ENCODE measurements around the gene ASTN2. TPM values are rescaled to one million over a fixed set of nuclear protein-coding genes. Genes with fewer than 3 reads are reported as not detected.

ASTN2 gene
- total RNA-seq, 2 experiments from 2014 or later: 1.7 to 4.2 TPM

- POLR2A ChIA-PET: no interaction called here
- CTCF ChIA-PET (ENCODE audit: unreplicated experiment): no interaction called here
- intact Hi-C loops (cut with micrococcal nuclease; ENCODE audit: unreplicated experiment): no loop called here
- Histone ChIP-seq H3K36me3 (ENCODE audit: insufficient read depth, low read length) (no peaks in the 10 kb centered on the region), H3K27ac (ENCODE audit: low read depth, low read length, poor library complexity, severe bottlenecking) (no peak overlapping the region), H2AFZ (ENCODE audit: low read length) (no peak overlapping the region), H3K4me1 (ENCODE audit: insufficient read depth, low read length, poor library complexity, severe bottlenecking) (no peaks in the 10 kb centered on the region), H3K4me2 (ENCODE audit: low read length) (no peak overlapping the region), H4K20me1 (ENCODE audit: insufficient read depth, low read length) (no peaks in the 10 kb centered on the region), H3K79me2 (ENCODE audit: insufficient read depth, low read depth, low read length) (no peaks in the 10 kb centered on the region), H3K9me2 (ENCODE audit: insufficient read depth, low read length) (no peaks in the 10 kb centered on the region), H3K9me3 (ENCODE audit: low read length) (no peaks in the 10 kb centered on the region), H3K4me3 (ENCODE audit: low read depth, low read length, poor library complexity, severe bottlenecking) (no peak overlapping the region)
- BruUV-seq (replicated peaks): no TSS peak
- DNase-seq (ENCODE audit: low spot score): no peak
- no peak for TF ChIP-seq CTCF (conservative IDR thresholded peaks at IDR 0.05; ENCODE audit: low read length)
- no peak for TF ChIP-seq EZH2phosphoT487 (IDR thresholded peaks at IDR 0.05; ENCODE audit: borderline replicate concordance, low read depth, low read length)
Observed at GRCh38 chr9:117122102-117122501, 292.8 kb downstream of the ASTN2 start.

- no peak for DNase-seq (ENCODE audit: low spot score)
Observed at GRCh38 chr9:117121316-117121715, 293.5 kb downstream of the ASTN2 start.

GRCh38 chr9:117120061-117120460 lies 294.8 kb downstream of the ASTN2 start:
- TF ChIP-seq EZH2phosphoT487 (IDR thresholded peaks at IDR 0.05; ENCODE audit: borderline replicate concordance, low read depth, low read length) (no peak), CTCF (conservative IDR thresholded peaks at IDR 0.05; ENCODE audit: low read length) (no peak)
- DNase-seq (ENCODE audit: low spot score): no peak
- POLR2A ChIA-PET: no interaction called here
- H2AFZ ChIP-seq (ENCODE audit: low read length): no peak overlapping the region
- H3K4me1 ChIP-seq (ENCODE audit: insufficient read depth, low read length, poor library complexity, severe bottlenecking): no peaks in the 10 kb centered on the region
- H4K20me1 ChIP-seq (ENCODE audit: insufficient read depth, low read length): no peaks in the 10 kb centered on the region
- no peaks in the 10 kb centered on the region for H3K79me2 ChIP-seq (ENCODE audit: insufficient read depth, low read depth, low read length)
- no peaks in the 10 kb centered on the region for H3K36me3 ChIP-seq (ENCODE audit: insufficient read depth, low read length)
- CTCF ChIA-PET (ENCODE audit: unreplicated experiment): no interaction called here
- H3K9me2 ChIP-seq (ENCODE audit: insufficient read depth, low read length): no peaks in the 10 kb centered on the region
- intact Hi-C loops (cut with micrococcal nuclease; ENCODE audit: unreplicated experiment): no loop called here
- no peaks in the 10 kb centered on the region for H3K9me3 ChIP-seq (ENCODE audit: low read length)
- no TSS peak for BruUV-seq (replicated peaks)
- H3K4me3 ChIP-seq (ENCODE audit: low read depth, low read length, poor library complexity, severe bottlenecking): no peak overlapping the region
- H3K4me2 ChIP-seq (ENCODE audit: low read length): no peak overlapping the region
- no peak overlapping the region for H3K27ac ChIP-seq (ENCODE audit: low read depth, low read length, poor library complexity, severe bottlenecking)

More at GRCh38 chr9:117121316-117121715, 293.5 kb downstream of the ASTN2 start:
- H3K36me3 ChIP-seq (ENCODE audit: insufficient read depth, low read length): no peaks in the 10 kb centered on the region
- H3K4me2 ChIP-seq (ENCODE audit: low read length): no peak overlapping the region
- H3K9me2 ChIP-seq (ENCODE audit: insufficient read depth, low read length): no peaks in the 10 kb centered on the region
- intact Hi-C loops (cut with micrococcal nuclease; ENCODE audit: unreplicated experiment): no loop called here
- no peaks in the 10 kb centered on the region for H3K4me1 ChIP-seq (ENCODE audit: insufficient read depth, low read length, poor library complexity, severe bottlenecking)
- H3K4me3 ChIP-seq (ENCODE audit: low read depth, low read length, poor library complexity, severe bottlenecking): no peak overlapping the region
- H4K20me1 ChIP-seq (ENCODE audit: insufficient read depth, low read length): no peaks in the 10 kb centered on the region
- H3K79me2 ChIP-seq (ENCODE audit: insufficient read depth, low read depth, low read length): no peaks in the 10 kb centered on the region
- TF ChIP-seq EZH2phosphoT487 (IDR thresholded peaks at IDR 0.05; ENCODE audit: borderline replicate concordance, low read depth, low read length) (no peak), CTCF (conservative IDR thresholded peaks at IDR 0.05; ENCODE audit: low read length) (no peak)
- ChIA-PET CTCF (ENCODE audit: unreplicated experiment) (no interaction called here), POLR2A (no interaction called here)
- no peaks in the 10 kb centered on the region for H3K9me3 ChIP-seq (ENCODE audit: low read length)
- H2AFZ ChIP-seq (ENCODE audit: low read length): no peak overlapping the region
- no peak overlapping the region for H3K27ac ChIP-seq (ENCODE audit: low read depth, low read length, poor library complexity, severe bottlenecking)
- no TSS peak for BruUV-seq (replicated peaks)
